Stomach (tissue), 4 donors: ENCODE data around the gene ST7L.

ENCODE experiments used
- CTCF ChIP-seq, 7 experiments: fragments of 450-650 bp in 4 of 7; fragments of 200-600 bp in 3 of 7; sonication (generic) in 3 of 7; IDR thresholded peaks; one replicate each; pipeline ENCODE4 v1.5.1; 2016 to 2019; ENCODE audit warnings: antibody characterized with exemption in 7 of 7, control low read depth in 2 of 7, mild to moderate bottlenecking in 1 of 7
- POLR2A ChIP-seq, 4 donors: fragments of 450-650 bp; IDR thresholded peaks; one replicate each; pipeline ENCODE4 v1.6.1; 2016; ENCODE audit warnings: antibody characterized with exemption in 4 of 4, control low read depth in 2 of 4, mild to moderate bottlenecking in 1 of 4, moderate library complexity in 1 of 4

- no peak for TF ChIP-seq CTCF (IDR thresholded peaks at IDR 0.05)
- TF ChIP-seq POLR2A (IDR thresholded peaks at IDR 0.05) = no peak
These were observed 61.6 kb downstream of the ST7L start for GRCh38 chr1:112557385-112557784.
